HG02852 (cell line): ENCODE data around the gene ZRSR2.

Experiments
- ATAC-seq: cut with Tn5 transposase; IDR thresholded peaks from one replicate; pipeline ENCODE4 v1.9.1; 2021; ENCODE audit warnings: mild to moderate bottlenecking, moderate library complexity; ENCODE audit not compliant: unreplicated experiment

Gene ZRSR2

DNA sequence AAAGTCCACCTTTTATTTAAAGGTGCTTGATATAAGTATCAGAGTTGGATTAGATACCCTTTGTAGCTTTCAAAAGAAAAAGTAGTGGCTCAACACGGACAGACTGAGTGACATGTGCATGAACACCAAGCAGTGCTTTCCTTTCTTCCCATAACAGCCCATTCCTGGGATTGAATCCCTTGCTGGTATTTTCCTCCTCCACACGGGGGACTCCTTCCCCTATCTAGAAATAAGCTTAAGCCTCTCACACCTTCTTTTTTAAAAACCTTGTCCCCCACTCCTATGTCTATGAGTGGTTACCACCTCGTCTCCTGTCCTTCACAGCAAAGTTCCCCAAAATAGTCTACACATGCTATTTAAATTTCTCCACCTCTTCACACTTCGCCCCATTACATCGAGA lies 59.3 kb downstream of the ZRSR2 start:
- ATAC-seq = no peak

DNA sequence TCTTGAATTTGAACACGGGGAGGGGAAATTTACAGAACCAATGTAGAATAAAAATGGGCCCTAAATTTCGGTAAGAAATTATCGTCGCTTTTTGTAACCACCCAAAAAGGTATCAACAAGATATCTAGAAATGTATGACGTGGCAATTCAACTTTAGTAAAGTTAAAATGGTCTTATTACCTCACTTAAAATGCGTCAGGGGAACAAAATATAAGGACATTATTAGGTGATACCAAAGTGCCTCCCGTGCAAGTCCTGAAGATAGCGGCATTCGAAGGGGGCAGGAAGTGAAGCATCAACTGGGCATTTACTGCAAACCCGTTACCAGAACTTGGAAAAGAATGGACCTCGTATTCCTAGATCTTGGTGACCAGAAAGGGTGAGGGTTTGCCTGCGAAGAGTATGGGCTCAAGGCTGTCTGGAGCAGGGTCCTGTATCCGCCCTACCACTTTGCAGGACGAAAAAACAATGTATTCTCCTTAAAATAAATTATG lies 63.3 kb downstream of the ZRSR2 start:
- ATAC-seq = no peak

- ATAC-seq = peak; percentile 31
These were observed 63.9 kb downstream of the ZRSR2 start for GRCh38 chrX:15854080-15854655.

- peak; percentile 93 for ATAC-seq
These were observed 64.7 kb downstream of the ZRSR2 start, which contains the start of gene AP1S2 for GRCh38 chrX:15854712-15855567. AP1S2 (minus strand) TSS chrX:15854813; CDS start chrX:15852524, 2,289 bp downstream.

- ATAC-seq = no peak
These were observed 65.4 kb downstream of the ZRSR2 start for GRCh38 chrX:15855568-15856221.

DNA sequence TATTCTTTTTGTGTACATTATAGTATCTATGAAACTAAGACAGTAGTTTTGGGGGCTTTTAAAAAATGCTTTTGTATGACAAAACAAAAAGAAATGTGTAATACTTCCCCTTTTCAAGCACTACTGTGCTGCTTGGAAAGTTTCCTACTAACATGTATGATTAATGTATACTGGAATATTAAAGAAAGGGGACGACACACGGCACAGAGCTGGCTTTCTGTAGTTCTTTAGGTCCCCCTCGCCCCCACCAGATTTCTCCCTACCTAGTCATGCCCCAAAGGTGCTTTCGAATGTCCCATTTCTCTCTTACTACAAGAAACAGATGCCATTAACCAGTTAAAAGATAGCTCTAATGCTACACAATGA lies 65.9 kb downstream of the ZRSR2 start:
- ATAC-seq = no peak

GRCh38 chrX:15856636-15857035 lies 66.4 kb downstream of the ZRSR2 start:
- no peak for ATAC-seq

DNA sequence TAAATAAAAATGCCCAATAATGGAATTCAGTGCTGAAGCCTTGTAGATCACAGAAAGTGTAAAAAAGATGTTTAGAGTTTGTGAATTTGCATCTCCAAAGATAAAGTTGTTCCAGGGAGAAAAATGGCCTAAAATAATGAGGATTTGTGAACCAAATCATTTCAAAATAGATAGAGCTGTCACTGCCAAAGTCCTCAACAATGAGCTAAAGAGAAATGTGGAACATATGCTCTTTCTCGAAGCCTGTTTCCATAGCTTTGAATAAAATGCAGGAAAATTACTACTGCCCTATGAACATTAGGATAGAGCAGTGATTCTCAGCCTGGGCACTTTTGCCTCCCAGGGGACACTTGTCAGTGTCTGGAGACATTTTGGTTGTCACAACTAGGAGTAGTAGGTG lies 67.8 kb downstream of the ZRSR2 start:
- ATAC-seq = no peak

- ATAC-seq = no peak
These were observed 70.6 kb downstream of the ZRSR2 start for GRCh38 chrX:15860921-15861320.

DNA sequence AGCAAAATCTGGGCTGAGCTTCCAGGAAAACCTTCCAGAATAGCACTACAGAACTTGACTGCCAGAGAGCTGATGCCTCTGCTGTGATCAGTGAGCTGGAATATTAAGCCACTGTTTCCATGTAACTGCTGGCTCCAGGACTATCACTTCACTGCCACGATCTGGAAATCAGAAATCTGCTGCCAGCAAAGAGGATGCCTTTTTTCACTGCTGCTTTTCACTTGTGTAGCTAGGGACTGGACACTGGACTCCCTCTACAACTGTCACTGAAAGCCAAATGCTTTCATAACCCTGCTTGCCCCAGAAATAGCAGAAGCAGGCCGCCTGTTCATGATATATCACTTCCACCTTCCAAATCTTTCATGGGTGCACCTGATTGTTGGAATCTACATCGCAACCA lies 73.7 kb downstream of the ZRSR2 start:
- no peak for ATAC-seq

GRCh38 chrX:15864629-15865028 lies 74.3 kb downstream of the ZRSR2 start:
- no peak for ATAC-seq

DNA sequence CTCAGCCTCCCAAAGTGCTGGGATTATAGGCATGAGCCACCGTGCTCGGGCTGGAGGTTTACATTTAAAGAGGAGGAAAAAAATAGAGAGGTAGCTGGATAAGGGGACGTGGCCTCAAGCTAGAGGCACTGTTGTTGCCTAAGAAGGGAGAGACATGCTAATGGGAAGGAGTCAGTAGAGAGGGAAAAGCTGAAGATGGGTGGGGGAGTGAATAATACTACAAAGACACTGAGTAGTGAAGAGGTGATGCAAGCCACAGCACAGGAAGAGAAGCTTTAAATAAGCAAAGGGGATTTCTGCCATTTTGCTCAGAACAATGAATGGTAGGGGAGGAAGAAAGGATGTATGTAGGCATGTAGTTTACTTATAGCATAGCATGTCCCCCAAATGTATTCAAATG lies 75.9 kb downstream of the ZRSR2 start:
- no peak for ATAC-seq

DNA sequence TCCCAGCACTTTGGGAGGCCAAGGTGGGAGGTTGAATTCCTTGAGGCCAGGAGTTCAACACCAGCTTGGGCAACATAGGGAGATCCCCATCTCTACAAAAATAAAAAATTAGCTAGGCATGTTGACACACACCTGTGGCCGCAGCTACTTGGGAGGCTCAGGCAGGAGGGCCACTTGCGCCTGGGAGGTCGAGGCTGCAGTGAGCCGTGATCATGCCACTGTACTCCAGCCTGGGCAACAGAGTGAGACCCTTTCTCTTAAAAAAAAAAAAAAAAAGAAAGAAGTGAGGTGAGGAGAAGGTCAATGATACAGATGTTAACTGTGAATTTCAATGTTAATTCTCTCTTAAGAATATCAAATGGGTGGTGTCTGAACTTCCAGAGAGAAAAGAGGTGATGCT lies 79.4 kb downstream of the ZRSR2 start:
- ATAC-seq = no peak

GRCh38 chrX:15870310-15870709 lies 80.0 kb downstream of the ZRSR2 start:
- no peak for ATAC-seq
